ENCODE results near the gene CTF1. TPM values are rescaled to one million over a fixed set of nuclear protein-coding genes. Genes with fewer than 3 reads are reported as not detected.
A peak's percentile ranks its signal among the peaks of the same experiment; 100 is the strongest.

CTF1 gene
- total RNA-seq, 1 donor from 2014 or later: 5.1 TPM

- Mint-ChIP-seq H3K4me3 (ENCODE audit: low read depth) (peak within 1 kb of the TSS; percentile 78), H3K4me1 (ENCODE audit: low read depth) (peaks cover 16% of the 10 kb centered on the region), H3K9me3 (ENCODE audit: low read depth) (no peaks in the 10 kb centered on the region), H3K27me3 (no peaks in the 10 kb centered on the region), H3K36me3 (ENCODE audit: insufficient read depth) (peaks cover 10% of the 10 kb centered on the region), H3K27ac (peak within 1 kb of the TSS; percentile 93)
- no peak for TF ChIP-seq CTCF (IDR thresholded peaks at IDR 0.05; ENCODE audit: unreplicated experiment)
- DNase-seq (ENCODE audit: low spot score, unreplicated experiment): peak; percentile 45
Observed at GRCh38 chr16:30948667-30949649, 52.5 kb downstream of the CTF1 start, which contains the start of gene ORAI3. ORAI3 (plus strand) TSS chr16:30949068; CDS start chr16:30949290, 222 bp downstream.

GRCh38 chr16:30949650-30950515, 53.5 kb downstream of the CTF1 start:
- peaks cover 5% of the 10 kb centered on the region for H3K36me3 Mint-ChIP-seq (ENCODE audit: insufficient read depth)
- H3K9me3 Mint-ChIP-seq (ENCODE audit: low read depth): no peaks in the 10 kb centered on the region
- peaks cover 16% of the 10 kb centered on the region for H3K4me1 Mint-ChIP-seq (ENCODE audit: low read depth)
- H3K4me3 Mint-ChIP-seq (ENCODE audit: low read depth): peak overlapping the region; percentile 78
- no peak for DNase-seq (ENCODE audit: low spot score, unreplicated experiment)
- H3K27ac Mint-ChIP-seq: peak overlapping the region; percentile 83
- TF ChIP-seq CTCF (IDR thresholded peaks at IDR 0.05; ENCODE audit: unreplicated experiment): no peak
- H3K27me3 Mint-ChIP-seq: no peaks in the 10 kb centered on the region

GRCh38 chr16:30950516-30951065, 54.2 kb downstream of the CTF1 start:
- TF ChIP-seq CTCF (IDR thresholded peaks at IDR 0.05; ENCODE audit: unreplicated experiment): no peak
- Mint-ChIP-seq H3K9me3 (ENCODE audit: low read depth) (no peaks in the 10 kb centered on the region), H3K27ac (peak overlapping the region; percentile 78), H3K4me3 (ENCODE audit: low read depth) (peak overlapping the region; percentile 78), H3K4me1 (ENCODE audit: low read depth) (peaks cover 16% of the 10 kb centered on the region), H3K36me3 (ENCODE audit: insufficient read depth) (peaks cover 3% of the 10 kb centered on the region), H3K27me3 (no peaks in the 10 kb centered on the region)
- DNase-seq (ENCODE audit: low spot score, unreplicated experiment): no peak

GRCh38 chr16:30951193-30951592, 54.8 kb downstream of the CTF1 start:
- no peak for DNase-seq (ENCODE audit: low spot score, unreplicated experiment)
- H3K4me3 Mint-ChIP-seq (ENCODE audit: low read depth): no peak overlapping the region

More at GRCh38 chr16:30951193-30951592, 54.8 kb downstream of the CTF1 start:
- H3K4me1 Mint-ChIP-seq (ENCODE audit: low read depth): peaks cover 16% of the 10 kb centered on the region
- TF ChIP-seq CTCF (IDR thresholded peaks at IDR 0.05; ENCODE audit: unreplicated experiment): no peak
- H3K36me3 Mint-ChIP-seq (ENCODE audit: insufficient read depth): peaks cover 2% of the 10 kb centered on the region
- H3K9me3 Mint-ChIP-seq (ENCODE audit: low read depth): no peaks in the 10 kb centered on the region
- no peak overlapping the region for H3K27ac Mint-ChIP-seq
- H3K27me3 Mint-ChIP-seq: no peaks in the 10 kb centered on the region

All from progenitor cell of endocrine pancreas (in vitro differentiated cells).